Measurements from ENCODE around the gene ADNP. TPM values are rescaled to one million over a fixed set of nuclear protein-coding genes. Genes with fewer than 3 reads are reported as not detected.

ADNP gene
- total and polyA plus RNA-seq, 2 of the 13 experiments (the other 11 are each of a cell fraction or from before 2014, with no cell fraction given) = 21.0 to 21.5 TPM

- no peak overlapping the region for H3K27ac ChIP-seq (ENCODE audit: extremely low read length, insufficient read depth, low read length)
- ATAC-seq = no peak
- H3K9me3 ChIP-seq (ENCODE audit: low read length) = no peaks in the 10 kb centered on the region
- no peak for DNase-seq (ENCODE audit: low spot score)
- in situ Hi-C loops (cut with HindIII; ENCODE audit: extremely low pct_ligation_motif_present, low pct_unique_long_range_greater_than_20kb) (no loop called here), intact Hi-C loops (cut with micrococcal nuclease; ENCODE audit: unreplicated experiment) (loop anchor here (5.0 kb wide), 1 partner anchor 68 kb away; no protein-coding TSS in a partner anchor)
- no peak overlapping the region for H3K9ac ChIP-seq (ENCODE audit: insufficient read depth, low read depth, low read length)
- POLR2A ChIA-PET = no interaction called here
- H3K27me3 ChIP-seq (ENCODE audit: control insufficient read depth in 1 of 2, insufficient read depth in 2 of 2, low read length in 2 of 2) = no peaks in the 10 kb centered on the region; a peak in 1 of 5 replicates
- H3K4me2 ChIP-seq (ENCODE audit: low read depth, low read length) = no peak overlapping the region
- WGBS (ENCODE audit: low lambda C conversion rate) = 82% methylated on average over 10 of the region's 10 CpGs
- H3K36me3 ChIP-seq (replicated peaks in 1 of 2; ENCODE audit: control insufficient read depth in 1 of 2, insufficient read depth in 2 of 2, low read length in 2 of 2) = no peaks in the 10 kb centered on the region
- no peak overlapping the region for H2AFZ ChIP-seq (ENCODE audit: low read length)
- peaks cover 31% of the 10 kb centered on the region for H3K4me1 ChIP-seq (ENCODE audit: insufficient read depth, low read length)
- BruUV-seq (replicated peaks) = no TSS peak
- H4K20me1 ChIP-seq (ENCODE audit: insufficient read depth, low read length) = no peaks in the 10 kb centered on the region; the same call in 1 of the 2 replicates
- no peak overlapping the region for H3K4me3 ChIP-seq (replicated peaks in 1 of 3; ENCODE audit: insufficient read depth in 1 of 3, low read depth in 2 of 3, low read length in 3 of 3)
- no peaks in the 10 kb centered on the region for H3K79me2 ChIP-seq (ENCODE audit: insufficient read depth, low read length)
- CTCF ChIA-PET (ENCODE audit: low intra/inter-chr PET ratio, low total read pairs) = no interaction called here
- FAIRE-seq = no peak
- no peak for TF ChIP-seq RBM39 (IDR thresholded peaks at IDR 0.05; ENCODE audit: low read depth, low read length, poor library complexity, severe bottlenecking)
- no peak for TF ChIP-seq ZNF280D (CRISPR knock-in tag; IDR thresholded peaks at IDR 0.05)
- TF ChIP-seq ZNF580 (CRISPR knock-in tag; IDR thresholded peaks at IDR 0.05; ENCODE audit: borderline replicate concordance, low read depth) = no peak
- TF ChIP-seq ZNF275 (CRISPR knock-in tag; IDR thresholded peaks at IDR 0.05; ENCODE audit: borderline replicate concordance) = no peak
- TF ChIP-seq LRRFIP1 (CRISPR knock-in tag; conservative IDR thresholded peaks at IDR 0.05) = no peak
- no peak for TF ChIP-seq BHLHE40 (IDR thresholded peaks at IDR 0.05; ENCODE audit: low read length)
- TF ChIP-seq FIP1L1 (IDR thresholded peaks at IDR 0.05; ENCODE audit: borderline replicate concordance, insufficient read depth, low read depth, low read length) = no peak
- TF ChIP-seq ZBTB37 (CRISPR knock-in tag; IDR thresholded peaks at IDR 0.05) = no peak
- TF ChIP-seq CSRNP1 (CRISPR knock-in tag; IDR thresholded peaks at IDR 0.05) = no peak
- no peak for TF ChIP-seq RCOR2 (CRISPR knock-in tag; IDR thresholded peaks at IDR 0.05)
- no peak for TF ChIP-seq EHMT2 (IDR thresholded peaks at IDR 0.05; ENCODE audit: borderline replicate concordance, low read depth, low read length)
- TF ChIP-seq SP5 (CRISPR knock-in tag; IDR thresholded peaks at IDR 0.05; ENCODE audit: borderline replicate concordance, low read depth) = no peak
- no peak for TF ChIP-seq CREBL2 (CRISPR knock-in tag; IDR thresholded peaks at IDR 0.05; ENCODE audit: borderline replicate concordance)
These were observed 72.1 kb downstream of the ADNP start for GRCh38 chr20:50859161-50859560.

Measured in HepG2 (cell line).